A549 treated with AZD2906 at 1 μM for 4 hours (cell line): Measurements from ENCODE around the gene ADAM12. TPM values are rescaled to one million over a fixed set of nuclear protein-coding genes. Genes with fewer than 3 reads are reported as not detected.

Source experiments
- total RNA-seq: library from RNA; stranded (reverse); fragments of 200-300 nt; extraction: Qiagen RNA extraction; gene quantifications from 5 replicates; pipeline ENCODE4 v1.2.3, GENCODE V29; 2022

The ADAM12 gene
- total RNA-seq = 2.7 to 4.7 TPM (median 3.8 TPM) in 5 replicates

GRCh38 chr10:126387931-126388911, at the start of gene ADAM12:
Gene ADAM12 (minus strand): TSS chr10:126388477. CDS start chr10:126388145, 332 bp downstream.

